GM12878 (cell line): Measurements from ENCODE around the gene ELFN2. TPM values are rescaled to one million over a fixed set of nuclear protein-coding genes. Genes with fewer than 3 reads are reported as not detected.
"Not testable (repeated sequence)": the region's sequence is repeated elsewhere in the genome, so short reads cannot be mapped to it uniquely, and the experiment has no call there.

Experiments used
- ATAC-seq: fragments of 200-7000 bp; cut with Tn5 transposase; 3 replicates; pipeline ENCODE4 v1.9.1; 2020; ENCODE audit warnings: mild to moderate bottlenecking, moderate library complexity
- BruUV-seq: library from RNA; stranded (reverse); fragments of 400-500 nt; replicated peaks from 2 replicates; lab custom pipeline; 2021; lab: Mats Ljungman, UMichigan
- CTCF ChIA-PET: fragments of 300-600 bp; sonication (Branson Sonifier 250); formaldehyde crosslinking; extraction: SDS; loops from one replicate; lab custom pipeline; 2021; ENCODE audit warnings: inconsistent platforms; lab: Yijun Ruan, JAX
- POLR2A ChIA-PET: fragments of 350-600 bp; formaldehyde crosslinking; extraction: SDS; loops from one replicate; lab custom pipeline; 2021; ENCODE audit warnings: inconsistent platforms; lab: Charles Lee
- RAD21 ChIA-PET: fragments of 300-600 bp; sonication (Branson Sonifier 250); formaldehyde crosslinking; loops from one replicate; lab custom pipeline; 2023; ENCODE audit warnings: antibody characterized with exemption; ENCODE audit not compliant: unreplicated experiment; lab: Charles Lee
- SMC1A ChIA-PET: fragments of 300-600 bp; sonication (Branson Sonifier 250); formaldehyde crosslinking; loops from one replicate; lab custom pipeline; 2023; ENCODE audit not compliant: unreplicated experiment, uncharacterized antibody; lab: Charles Lee
- DNase-seq: peaks from one replicate; pipeline ENCODE4 v3.0.0-alpha.2; 2011; ENCODE audit warnings: low read depth, low spot score
- FAIRE-seq: peaks from 3 replicates; lab custom pipeline; 2011; peaks lifted over from hg19 to GRCh38; lab: Jason Lieb, UNC
- H2AFZ ChIP-seq: 2 replicates; pipeline ENCODE4 v1.6.0; 2011; ENCODE audit warnings: low read depth, low read length, control low read depth; ENCODE audit not compliant: control insufficient read depth
- H3K27ac ChIP-seq: 2 replicates; pipeline ENCODE4 v1.5.1; 2011; ENCODE audit warnings: control low read depth; ENCODE audit not compliant: control insufficient read depth, insufficient read depth
- H3K27me3 ChIP-seq, 2 experiments: replicated peaks in 1 of 2; 2 replicates each; pipeline versions ENCODE4 v1.6.0 to v1.6.1; 2011; ENCODE audit warnings: low read length in 1 of 2; ENCODE audit not compliant: control insufficient read depth in 2 of 2, insufficient read depth in 2 of 2
- H3K36me3 ChIP-seq, 2 experiments: 2 replicates each; pipeline ENCODE4 v1.5.1; 2011; ENCODE audit warnings: low read length in 1 of 2; ENCODE audit not compliant: control insufficient read depth in 2 of 2, insufficient read depth in 2 of 2
- H3K4me1 ChIP-seq: 2 replicates; pipeline ENCODE4 v1.6.1; 2011; ENCODE audit warnings: mild to moderate bottlenecking, low read length, moderate library complexity, mixed read lengths; ENCODE audit not compliant: control insufficient read depth, insufficient read depth
- H3K4me2 ChIP-seq: 2 replicates; pipeline ENCODE4 v1.6.0; 2011; ENCODE audit warnings: control low read depth; ENCODE audit not compliant: control insufficient read depth, insufficient read depth
- H3K4me3 ChIP-seq: fragments of 200-600 bp; sonication (generic); 2 replicates; pipeline ENCODE4 v1.5.1; 2016
- H3K79me2 ChIP-seq: 2 replicates; pipeline ENCODE4 v1.6.0; 2011; ENCODE audit warnings: low read length; ENCODE audit not compliant: control insufficient read depth, insufficient read depth
- H3K9ac ChIP-seq: 2 replicates; pipeline ENCODE4 v1.8.0; 2011; ENCODE audit warnings: low read length, control low read depth, mixed read lengths; ENCODE audit not compliant: control insufficient read depth, insufficient read depth
- H3K9me3 ChIP-seq: replicated peaks from 3 replicates; pipeline ENCODE4 v1.5.1; 2011; ENCODE audit warnings: mild to moderate bottlenecking, low read length; ENCODE audit not compliant: control insufficient read depth, insufficient read depth
- H4K20me1 ChIP-seq: 2 replicates; pipeline ENCODE4 v1.6.0; 2011; ENCODE audit not compliant: control insufficient read depth, insufficient read depth
- CREB1 ChIP-seq: IDR thresholded peaks from 2 replicates; pipeline ENCODE4 v1.6.1; 2012; ENCODE audit warnings: low read depth, mild to moderate bottlenecking, inconsistent platforms
- IRF4 ChIP-seq: IDR thresholded peaks from 2 replicates; pipeline ENCODE4 v1.6.1; 2011; ENCODE audit warnings: low read depth, low read length
- SMAD1 ChIP-seq: fragments of 450-650 bp; IDR thresholded peaks from 2 replicates; pipeline ENCODE4 v1.6.1; 2018; ENCODE audit warnings: mild to moderate bottlenecking, low read depth; ENCODE audit not compliant: partially characterized antibody
- WGBS: methylation state at CpG from one replicate; pipeline ENCODE4 v1.1.6; 2016; ENCODE audit warnings: low lambda C conversion rate; ENCODE audit not compliant: insufficient replicate concordance, insufficient coverage; ENCODE audit errors: missing lambda C conversion rate; 5-methylcytosine and 5-hydroxymethylcytosine counted together
- in situ Hi-C: fragments of 300-500 bp; cut with MboI; formaldehyde crosslinking; loops from 9 replicates; pipeline ENCODE4 v1.14.3; 2018; ENCODE audit warnings: mixed read lengths
- intact Hi-C: fragments of 100-400 bp; cut with micrococcal nuclease; formaldehyde crosslinking; loops from one replicate; pipeline ENCODE4 v1.14.2; 2022; ENCODE audit not compliant: unreplicated experiment
- polyA plus RNA-seq, 11 experiments: library from polyadenylated mRNA; depleted of rRNA in 4 of 11; unstranded in 6 of 11; stranded (reverse) in 5 of 11; fragments of >200 nt; fragmentation: Nextera tagmentation in 4 of 11; fragmentation: Illumina TruSeq in 1 of 11; extraction: Ambion mirVana in 4 of 11; extraction: Trizol in 1 of 11; gene quantifications; 1 replicate in 1 of 11; 2 replicates in 10 of 11; pipeline versions ENCODE4 v1.2.1 to v1.2.3, GENCODE V29; 2011 to 2016; ENCODE audit warnings: inconsistent platforms in 2 of 11, missing spikeins in 2 of 11, low read depth in 1 of 11
- total RNA-seq, 4 experiments: library from RNA; depleted of rRNA in 3 of 4; stranded (reverse); fragments of >200 nt in 3 of 4; fragmentation: Illumina TruSeq in 1 of 4; extraction: Trizol in 1 of 4; gene quantifications; 2 replicates each; pipeline versions ENCODE4 v1.2.1 to v1.2.3, GENCODE V29; 2013 to 2021
- TF ChIP-seq, protein P1 (sequence below): fragments of 150-350 bp; IDR thresholded peaks from 2 replicates; pipeline ENCODE4 v1.6.1; 2016; ENCODE audit warnings: low read depth, low read length

ELFN2 gene
- total and polyA plus RNA-seq, 10 of the 15 experiments (the other 5 are each of a cell fraction or from before 2014, with no cell fraction given), result 0.03 to 0.05 TPM; not detected in 8

DNA sequence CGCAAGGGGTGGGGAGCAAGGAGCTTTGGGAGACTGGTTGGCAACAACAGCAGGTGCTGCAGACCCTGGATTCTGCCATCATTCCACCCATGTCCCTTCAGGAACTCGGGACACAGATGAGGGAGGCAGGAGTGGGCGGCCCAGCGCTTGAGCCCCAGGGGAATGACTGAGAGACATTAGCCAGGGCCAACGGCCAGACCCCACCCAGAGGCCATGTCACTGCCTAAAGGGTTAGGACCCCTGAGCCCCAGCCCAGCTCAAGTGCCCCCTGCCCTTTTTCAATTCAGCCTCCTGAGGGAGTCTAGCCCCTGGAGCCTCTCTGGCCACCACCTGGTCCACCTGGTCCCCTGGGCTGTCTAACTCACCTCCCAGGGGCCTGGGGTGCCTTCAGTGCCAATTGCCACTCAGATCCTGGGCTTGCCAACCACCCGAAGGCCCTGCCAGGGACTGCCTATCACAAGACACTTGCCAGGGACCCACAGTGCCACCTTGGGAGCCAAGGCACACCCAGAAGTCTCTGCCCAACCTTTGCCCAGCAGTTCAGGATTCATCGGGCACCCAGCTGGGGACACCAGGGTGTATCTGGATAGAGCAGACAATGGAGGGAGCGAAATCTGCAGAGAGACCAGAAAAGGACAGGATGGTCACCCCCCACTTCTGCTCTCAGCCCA, 42.3 kb upstream of the ELFN2 start (continued):
- TF ChIP-seq, protein P1, sequence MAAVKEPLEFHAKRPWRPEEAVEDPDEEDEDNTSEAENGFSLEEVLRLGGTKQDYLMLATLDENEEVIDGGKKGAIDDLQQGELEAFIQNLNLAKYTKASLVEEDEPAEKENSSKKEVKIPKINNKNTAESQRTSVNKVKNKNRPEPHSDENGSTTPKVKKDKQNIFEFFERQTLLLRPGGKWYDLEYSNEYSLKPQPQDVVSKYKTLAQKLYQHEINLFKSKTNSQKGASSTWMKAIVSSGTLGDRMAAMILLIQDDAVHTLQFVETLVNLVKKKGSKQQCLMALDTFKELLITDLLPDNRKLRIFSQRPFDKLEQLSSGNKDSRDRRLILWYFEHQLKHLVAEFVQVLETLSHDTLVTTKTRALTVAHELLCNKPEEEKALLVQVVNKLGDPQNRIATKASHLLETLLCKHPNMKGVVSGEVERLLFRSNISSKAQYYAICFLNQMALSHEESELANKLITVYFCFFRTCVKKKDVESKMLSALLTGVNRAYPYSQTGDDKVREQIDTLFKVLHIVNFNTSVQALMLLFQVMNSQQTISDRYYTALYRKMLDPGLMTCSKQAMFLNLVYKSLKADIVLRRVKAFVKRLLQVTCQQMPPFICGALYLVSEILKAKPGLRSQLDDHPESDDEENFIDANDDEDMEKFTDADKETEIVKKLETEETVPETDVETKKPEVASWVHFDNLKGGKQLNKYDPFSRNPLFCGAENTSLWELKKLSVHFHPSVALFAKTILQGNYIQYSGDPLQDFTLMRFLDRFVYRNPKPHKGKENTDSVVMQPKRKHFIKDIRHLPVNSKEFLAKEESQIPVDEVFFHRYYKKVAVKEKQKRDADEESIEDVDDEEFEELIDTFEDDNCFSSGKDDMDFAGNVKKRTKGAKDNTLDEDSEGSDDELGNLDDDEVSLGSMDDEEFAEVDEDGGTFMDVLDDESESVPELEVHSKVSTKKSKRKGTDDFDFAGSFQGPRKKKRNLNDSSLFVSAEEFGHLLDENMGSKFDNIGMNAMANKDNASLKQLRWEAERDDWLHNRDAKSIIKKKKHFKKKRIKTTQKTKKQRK, result no peak
- TF ChIP-seq SMAD1 (no peak), IRF4 (no peak), CREB1 (no peak)

DNA sequence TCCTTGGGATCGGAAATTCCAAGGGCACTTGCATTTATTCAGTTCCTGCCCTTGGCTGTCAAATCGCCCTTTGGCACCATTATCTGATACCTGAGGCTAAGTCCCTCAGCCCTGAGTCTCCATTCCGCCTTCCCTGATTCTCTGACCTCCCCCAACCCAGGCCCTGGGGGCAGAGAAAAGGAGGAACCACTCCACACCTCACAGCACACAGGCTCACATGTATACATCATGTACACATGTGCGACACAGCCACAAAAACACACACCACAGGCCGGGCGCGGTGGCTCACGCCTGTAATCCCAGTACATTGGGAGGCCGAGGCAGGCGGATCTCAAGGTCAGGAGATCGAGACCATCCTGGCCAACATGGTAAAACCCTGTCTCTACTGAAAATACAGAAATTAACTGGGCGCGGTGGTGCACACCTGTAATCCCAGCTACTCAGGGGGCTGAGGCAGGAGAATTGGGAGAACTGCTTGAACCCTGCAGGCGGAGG, 41.0 kb upstream of the ELFN2 start:
- H3K4me2 ChIP-seq, H3K79me2 ChIP-seq, RAD21 ChIA-PET, intact Hi-C loops, H3K9ac ChIP-seq, in situ Hi-C loops, H3K9me3 ChIP-seq, POLR2A ChIA-PET, H3K27ac ChIP-seq, H3K4me3 ChIP-seq, FAIRE-seq, BruUV-seq, ATAC-seq, H4K20me1 ChIP-seq, DNase-seq, H3K27me3 ChIP-seq, H2AFZ ChIP-seq, SMC1A ChIA-PET: not testable (repeated sequence)
- WGBS, result 99% methylated on average over 14 of the region's 14 CpGs
- CTCF ChIA-PET, result interaction anchor here (1.5 kb wide), 1 partner anchor 99 kb away, joined by 7 read pairs; no protein-coding TSS in a partner anchor
- Histone ChIP-seq H3K36me3 (peaks cover 9 to 11% of the 10 kb centered on the region in 2 experiments; a peak in 3 of 4 replicates), H3K4me1 (peaks cover 12% of the 10 kb centered on the region)
